ENCODE data around the gene PRDM10.
A peak's percentile ranks its signal among the peaks of the same experiment; 100 is the strongest.
"Not testable (repeated sequence)": the region's sequence is repeated elsewhere in the genome, so short reads cannot be mapped to it uniquely, and the experiment has no call there.

PRDM10 gene

GRCh38 chr11:130015846-130016245 is 13.2 kb upstream of the PRDM10 start:
- DNase-seq (ENCODE audit: low read depth), result not testable (repeated sequence)

- no peak for DNase-seq (ENCODE audit: low read depth)
These were observed 5.7 kb upstream of the PRDM10 start for GRCh38 chr11:130008326-130008725.

GRCh38 chr11:130006929-130007328 is 4.3 kb upstream of the PRDM10 start:
- no peak for DNase-seq (ENCODE audit: low read depth)

- DNase-seq (ENCODE audit: low read depth), result no peak
These were observed 1.0 kb upstream of the PRDM10 start for GRCh38 chr11:130003717-130004001.

GRCh38 chr11:130002846-130003716 is 446 bp upstream of the PRDM10 start:
- DNase-seq (ENCODE audit: low read depth), result peak; percentile 98

GRCh38 chr11:130001461-130002351 is 929 bp downstream of the PRDM10 start:
- DNase-seq (ENCODE audit: low read depth), result peak; percentile 35

- DNase-seq (ENCODE audit: low read depth), result no peak
These were observed 2.0 kb downstream of the PRDM10 start for GRCh38 chr11:130000552-130001176.

GRCh38 chr11:129999407-129999806 is 3.2 kb downstream of the PRDM10 start:
- DNase-seq (ENCODE audit: low read depth), result no peak

- no peak for DNase-seq (ENCODE audit: low read depth)
These were observed 3.7 kb downstream of the PRDM10 start for GRCh38 chr11:129998905-129999304.

GRCh38 chr11:129998107-129998506 is 4.5 kb downstream of the PRDM10 start:
- no peak for DNase-seq (ENCODE audit: low read depth)

GRCh38 chr11:129997513-129997912 is 5.1 kb downstream of the PRDM10 start:
- no peak for DNase-seq (ENCODE audit: low read depth)

GRCh38 chr11:129996113-129996870 is 6.3 kb downstream of the PRDM10 start:
- DNase-seq (ENCODE audit: low read depth), result no peak

GRCh38 chr11:129995163-129995562 is 7.5 kb downstream of the PRDM10 start:
- no peak for DNase-seq (ENCODE audit: low read depth)

GRCh38 chr11:129992161-129992944 is 10.3 kb downstream of the PRDM10 start:
- DNase-seq (ENCODE audit: low read depth), result peak; percentile 21

GRCh38 chr11:129989149-129989813 is 13.4 kb downstream of the PRDM10 start:
- no peak for DNase-seq (ENCODE audit: low read depth)

GRCh38 chr11:129987950-129988349 is 14.7 kb downstream of the PRDM10 start:
- no peak for DNase-seq (ENCODE audit: low read depth)

- no peak for DNase-seq (ENCODE audit: low read depth)
These were observed 16.8 kb downstream of the PRDM10 start for GRCh38 chr11:129985823-129986222.

GRCh38 chr11:129980086-129980485 is 22.5 kb downstream of the PRDM10 start:
- DNase-seq (ENCODE audit: low read depth), result no peak

- DNase-seq (ENCODE audit: low read depth), result no peak
These were observed 23.5 kb downstream of the PRDM10 start for GRCh38 chr11:129979046-129979605.

- no peak for DNase-seq (ENCODE audit: low read depth)
These were observed 24.2 kb downstream of the PRDM10 start for GRCh38 chr11:129978447-129978846.

Data from EH (cell line).